ENCODE measurements around the gene TMEM169. TPM values are rescaled to one million over a fixed set of nuclear protein-coding genes. Genes with fewer than 3 reads are reported as not detected.

The TMEM169 gene
- total and polyA plus RNA-seq, 10 of the 15 experiments (the other 5 are each of a cell fraction or from before 2014, with no cell fraction given), result 0.23 to 3.2 (median 2.3) TPM

DNA sequence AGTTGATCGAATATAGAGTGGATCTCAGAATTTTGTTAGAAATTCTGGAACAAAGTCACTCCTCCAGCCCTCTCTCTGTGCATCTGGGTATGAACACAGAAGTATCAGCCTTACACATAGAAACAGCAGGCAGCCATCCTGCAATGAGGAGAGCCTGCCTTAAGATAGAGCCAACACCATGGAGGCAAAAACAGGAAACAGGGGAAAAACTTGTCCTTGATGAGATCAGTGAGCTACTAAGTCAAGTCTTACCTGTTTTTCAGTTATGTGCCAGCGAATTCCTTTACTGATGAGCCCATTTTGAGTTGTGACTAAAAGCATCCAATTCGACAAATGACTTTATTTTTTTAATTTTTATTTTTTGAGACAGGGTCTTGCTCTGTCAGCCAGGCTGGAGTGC lies 41.8 kb upstream of the TMEM169 start:
- in situ Hi-C loops (cut with MboI), result no loop called here
- ChIA-PET RAD21 (ENCODE audit: unreplicated experiment) (interaction anchor here (1.2 kb wide), 1 partner anchor 16 kb away, joined by 3 read pairs; no protein-coding TSS in a partner anchor), SMC1A (ENCODE audit: uncharacterized antibody, unreplicated experiment) (interaction anchor here (0.9 to 1.5 kb wide), 3 partner anchors 9 to 91 kb away, joined by 3 to 7 read pairs (median 4); no protein-coding TSS in a partner anchor), CTCF (no interaction called here), POLR2A (no interaction called here)
- Histone ChIP-seq H4K20me1 (ENCODE audit: control insufficient read depth, insufficient read depth) (no peaks in the 10 kb centered on the region), H3K9ac (ENCODE audit: control insufficient read depth, insufficient read depth, low read length) (no peak overlapping the region), H3K79me2 (ENCODE audit: control insufficient read depth, insufficient read depth, low read length) (no peaks in the 10 kb centered on the region), H3K4me2 (ENCODE audit: control insufficient read depth, insufficient read depth) (no peak overlapping the region), H3K27ac (ENCODE audit: control insufficient read depth, insufficient read depth) (no peak overlapping the region), H3K27me3 (replicated peaks in 1 of 2; ENCODE audit: control insufficient read depth in 2 of 2, insufficient read depth in 2 of 2, low read length in 1 of 2) (no peaks in the 10 kb centered on the region), H3K4me1 (ENCODE audit: control insufficient read depth, insufficient read depth, low read length) (peaks cover 3% of the 10 kb centered on the region), H3K4me3 (no peak overlapping the region), H2AFZ (ENCODE audit: control insufficient read depth, low read depth, low read length) (no peak overlapping the region), H3K36me3 (ENCODE audit: control insufficient read depth in 2 of 2, insufficient read depth in 2 of 2, low read length in 1 of 2) (peaks cover 0 to 2% of the 10 kb centered on the region in 2 experiments; a peak in 3 of 4 replicates), H3K9me3 (replicated peaks; ENCODE audit: control insufficient read depth, insufficient read depth, low read length) (no peaks in the 10 kb centered on the region)
- intact Hi-C loops (cut with micrococcal nuclease; ENCODE audit: unreplicated experiment), result loop anchor here (10.0 kb wide), 3 partner anchors 165 to 625 kb away; partner anchors contain the start of gene RPL37A
- WGBS (ENCODE audit: insufficient coverage, insufficient replicate concordance, low lambda C conversion rate, missing lambda C conversion rate), result 77% methylated on average over 3 of the region's 3 CpGs
- ATAC-seq (no peak), FAIRE-seq (no peak), DNase-seq (ENCODE audit: low read depth, low spot score) (no peak)
- no TSS peak for BruUV-seq (replicated peaks)
- TF ChIP-seq, protein P1, sequence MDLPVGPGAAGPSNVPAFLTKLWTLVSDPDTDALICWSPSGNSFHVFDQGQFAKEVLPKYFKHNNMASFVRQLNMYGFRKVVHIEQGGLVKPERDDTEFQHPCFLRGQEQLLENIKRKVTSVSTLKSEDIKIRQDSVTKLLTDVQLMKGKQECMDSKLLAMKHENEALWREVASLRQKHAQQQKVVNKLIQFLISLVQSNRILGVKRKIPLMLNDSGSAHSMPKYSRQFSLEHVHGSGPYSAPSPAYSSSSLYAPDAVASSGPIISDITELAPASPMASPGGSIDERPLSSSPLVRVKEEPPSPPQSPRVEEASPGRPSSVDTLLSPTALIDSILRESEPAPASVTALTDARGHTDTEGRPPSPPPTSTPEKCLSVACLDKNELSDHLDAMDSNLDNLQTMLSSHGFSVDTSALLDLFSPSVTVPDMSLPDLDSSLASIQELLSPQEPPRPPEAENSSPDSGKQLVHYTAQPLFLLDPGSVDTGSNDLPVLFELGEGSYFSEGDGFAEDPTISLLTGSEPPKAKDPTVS (IDR thresholded peaks at IDR 0.05; ENCODE audit: low read depth, low read length), result no peak
- TF ChIP-seq SP1 (IDR thresholded peaks at IDR 0.05; ENCODE audit: low read depth, low read length), result no peak

DNA sequence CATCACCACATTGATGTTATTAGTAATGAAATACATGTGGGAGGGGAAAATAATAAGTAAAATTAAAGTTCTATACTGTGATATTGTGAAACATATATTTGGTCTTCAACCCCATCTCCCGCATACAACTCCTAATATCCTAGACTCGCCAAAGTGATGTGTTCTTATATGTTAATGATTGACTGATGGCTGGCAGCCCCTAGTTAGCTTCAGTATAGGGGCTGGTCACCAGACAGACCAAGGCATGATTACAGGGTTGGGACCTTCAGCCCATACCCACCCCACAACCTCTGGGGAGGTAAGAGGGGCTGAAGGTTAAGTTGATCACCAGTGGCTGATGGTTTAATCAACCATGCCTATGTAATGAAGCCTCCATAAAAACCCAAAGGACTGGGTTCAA lies 40.3 kb upstream of the TMEM169 start:
- intact Hi-C loops (cut with micrococcal nuclease; ENCODE audit: unreplicated experiment), result no loop called here
- H3K4me1 ChIP-seq (ENCODE audit: control insufficient read depth, insufficient read depth, low read length), result peaks cover 10% of the 10 kb centered on the region
- SMC1A ChIA-PET (ENCODE audit: uncharacterized antibody, unreplicated experiment), result interaction anchor here (1.2 to 1.6 kb wide), 2 partner anchors 8 to 10 kb away, joined by 4 read pairs; no protein-coding TSS in a partner anchor

More for the DNA sequence above, 40.3 kb upstream of the TMEM169 start:
- WGBS (ENCODE audit: insufficient coverage, insufficient replicate concordance, low lambda C conversion rate, missing lambda C conversion rate), result 100% methylated on average over 2 of the region's 2 CpGs
- Histone ChIP-seq H3K9ac (ENCODE audit: control insufficient read depth, insufficient read depth, low read length) (no peak overlapping the region), H3K79me2 (ENCODE audit: control insufficient read depth, insufficient read depth, low read length) (no peaks in the 10 kb centered on the region), H3K4me3 (no peak overlapping the region), H3K27me3 (replicated peaks in 1 of 2; ENCODE audit: control insufficient read depth in 2 of 2, insufficient read depth in 2 of 2, low read length in 1 of 2) (no peaks in the 10 kb centered on the region), H3K27ac (ENCODE audit: control insufficient read depth, insufficient read depth) (no peak overlapping the region), H3K36me3 (ENCODE audit: control insufficient read depth in 2 of 2, insufficient read depth in 2 of 2, low read length in 1 of 2) (peaks cover 0 to 2% of the 10 kb centered on the region in 2 experiments; a peak in 3 of 4 replicates), H2AFZ (ENCODE audit: control insufficient read depth, low read depth, low read length) (no peak overlapping the region), H4K20me1 (ENCODE audit: control insufficient read depth, insufficient read depth) (no peaks in the 10 kb centered on the region), H3K9me3 (replicated peaks; ENCODE audit: control insufficient read depth, insufficient read depth, low read length) (no peaks in the 10 kb centered on the region), H3K4me2 (ENCODE audit: control insufficient read depth, insufficient read depth) (no peak overlapping the region)
- no TSS peak for BruUV-seq (replicated peaks)
- ATAC-seq (no peak), FAIRE-seq (no peak), DNase-seq (ENCODE audit: low read depth, low spot score) (no peak)
- in situ Hi-C loops (cut with MboI), result no loop called here
- CTCF ChIA-PET, result interaction anchor here (0.5 to 4.7 kb wide), 4 partner anchors 8 to 231 kb away, joined by 3 to 58 read pairs (median 4); no protein-coding TSS in a partner anchor
- POLR2A ChIA-PET, result no interaction called here
- RAD21 ChIA-PET (ENCODE audit: unreplicated experiment), result no interaction called here
- TF ChIP-seq, protein P2, sequence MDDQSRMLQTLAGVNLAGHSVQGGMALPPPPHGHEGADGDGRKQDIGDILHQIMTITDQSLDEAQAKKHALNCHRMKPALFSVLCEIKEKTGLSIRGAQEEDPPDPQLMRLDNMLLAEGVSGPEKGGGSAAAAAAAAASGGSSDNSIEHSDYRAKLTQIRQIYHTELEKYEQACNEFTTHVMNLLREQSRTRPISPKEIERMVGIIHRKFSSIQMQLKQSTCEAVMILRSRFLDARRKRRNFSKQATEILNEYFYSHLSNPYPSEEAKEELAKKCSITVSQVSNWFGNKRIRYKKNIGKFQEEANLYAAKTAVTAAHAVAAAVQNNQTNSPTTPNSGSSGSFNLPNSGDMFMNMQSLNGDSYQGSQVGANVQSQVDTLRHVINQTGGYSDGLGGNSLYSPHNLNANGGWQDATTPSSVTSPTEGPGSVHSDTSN (IDR thresholded peaks at IDR 0.05; ENCODE audit: insufficient replicate concordance, low read depth, low read length), result no peak
